WI38 (cell line): Measurements from ENCODE around the gene HOXD11.

Experiments used
- H3K4me3 ChIP-seq: 2 replicates; pipeline ENCODE4 v1.5.1; 2011; ENCODE audit warnings: low read depth, mild to moderate bottlenecking, control low read depth, low read length
- CTCF ChIP-seq: IDR thresholded peaks from 2 replicates; pipeline ENCODE4 v1.5.1; 2012; ENCODE audit warnings: low read depth, mild to moderate bottlenecking, control low read depth, low read length

The HOXD11 gene

GRCh38 chr2:176137906-176138305 lies 30.8 kb downstream of the HOXD11 start:
- H3K4me3 ChIP-seq: no peak overlapping the region
- TF ChIP-seq CTCF: no peak

GRCh38 chr2:176138526-176138922 lies 31.4 kb downstream of the HOXD11 start:
- TF ChIP-seq CTCF: no peak
- no peak overlapping the region for H3K4me3 ChIP-seq

GRCh38 chr2:176138923-176139660 lies 32.0 kb downstream of the HOXD11 start:
- H3K4me3 ChIP-seq: no peak overlapping the region
- TF ChIP-seq CTCF: no peak

GRCh38 chr2:176139661-176140512 lies 32.8 kb downstream of the HOXD11 start:
- H3K4me3 ChIP-seq: peak overlapping the region; percentile 51

DNA sequence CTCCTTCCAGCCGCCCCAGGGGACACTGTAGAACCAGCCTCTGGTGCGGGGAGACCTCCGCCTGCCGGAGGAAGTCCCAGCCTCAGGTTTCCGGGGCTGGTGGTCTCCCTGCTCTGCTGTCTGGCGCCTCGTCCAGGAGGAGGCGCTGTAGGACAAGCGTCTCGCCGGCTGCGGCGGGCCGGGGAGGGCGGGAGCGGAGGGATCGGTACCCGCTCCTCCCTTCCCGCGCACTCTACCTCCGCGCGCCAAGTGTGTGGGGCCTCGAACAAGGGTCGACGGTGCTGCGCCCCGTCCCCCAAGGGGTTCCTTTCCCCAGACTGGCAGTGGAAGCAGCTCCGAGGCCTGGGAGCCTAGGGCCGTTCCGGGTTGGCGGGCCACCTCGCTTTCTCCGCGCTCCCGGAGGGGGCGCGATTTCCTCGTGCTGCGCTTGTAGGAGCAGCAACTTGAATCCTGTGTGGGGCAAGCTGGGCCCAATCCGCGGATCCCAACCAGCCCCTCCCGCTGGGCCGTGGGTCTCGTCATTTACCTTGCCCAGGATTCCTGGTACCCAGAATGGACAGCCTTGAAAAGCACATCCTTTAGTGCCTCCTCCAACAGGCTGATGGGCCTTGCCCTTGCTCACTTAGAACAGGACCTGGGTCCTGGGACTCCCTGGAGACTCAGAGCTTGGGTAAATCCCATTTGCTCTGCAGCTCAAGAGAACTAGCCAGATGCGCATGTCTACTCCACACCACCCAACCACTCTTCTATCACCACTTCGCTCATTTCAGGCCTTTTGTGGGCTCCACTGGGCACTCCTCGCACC lies 33.6 kb downstream of the HOXD11 start:
- peak overlapping the region; percentile 51 for H3K4me3 ChIP-seq
- peak; percentile 74 for TF ChIP-seq CTCF

More at GRCh38 chr2:176139661-176140512, 32.8 kb downstream of the HOXD11 start:
- TF ChIP-seq CTCF: no peak

DNA sequence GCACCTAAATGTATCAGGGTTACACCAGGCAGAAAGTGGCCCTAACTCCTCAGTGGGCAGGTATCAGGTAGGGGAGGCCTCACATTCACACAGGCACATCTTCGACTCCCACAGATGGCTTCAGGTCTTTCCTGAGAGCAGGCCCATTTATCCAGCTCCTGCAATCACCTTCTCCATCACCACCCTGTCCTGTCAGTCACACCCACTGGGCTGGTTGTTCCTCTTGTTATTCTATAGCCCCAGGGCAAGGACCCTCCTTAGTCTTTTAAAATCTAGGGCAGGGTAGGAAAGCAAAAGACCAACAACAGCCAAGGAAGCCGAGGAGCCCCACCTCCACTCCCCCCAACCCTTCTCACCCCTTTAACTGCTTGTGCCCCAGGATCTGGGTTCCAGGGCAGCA lies 35.2 kb downstream of the HOXD11 start:
- TF ChIP-seq CTCF: no peak
- no peak overlapping the region for H3K4me3 ChIP-seq
